SU-DHL-6 (cell line): ENCODE results near the gene PEX26.
"Not testable (repeated sequence)": the region's sequence is repeated elsewhere in the genome, so short reads cannot be mapped to it uniquely, and the experiment has no call there.

ENCODE experiments used
- H2AFZ ChIP-seq: fragments of 200-600 bp; sonication (generic); 2 replicates; pipeline ENCODE4 v1.6.1; 2014; ENCODE audit warnings: low read depth, mild to moderate bottlenecking, moderate library complexity, mixed read lengths, antibody characterized with exemption, low read length; ENCODE audit not compliant: severe bottlenecking
- H3F3A ChIP-seq: fragments of 200-600 bp; shearing (Covaris generic); 2 replicates; pipeline ENCODE4 v1.6.0; 2016; ENCODE audit warnings: antibody characterized with exemption, mild to moderate bottlenecking; ENCODE audit not compliant: insufficient read depth
- H3K27ac ChIP-seq: fragments of 200-600 bp; sonication (generic); 2 replicates; pipeline ENCODE4 v1.5.1; 2016; ENCODE audit warnings: low read depth, mild to moderate bottlenecking, low read length, moderate library complexity, mixed read lengths
- H3K27me3 ChIP-seq: fragments of 200-600 bp; sonication (generic), shearing (Covaris generic); 2 replicates; pipeline ENCODE4 v1.6.0; 2014; ENCODE audit warnings: mild to moderate bottlenecking, low read length
- H3K36me3 ChIP-seq: fragments of 200-600 bp; sonication (generic); 2 replicates; pipeline ENCODE4 v1.6.1; 2014; ENCODE audit warnings: mild to moderate bottlenecking, low read length, mixed read lengths
- H3K4me2 ChIP-seq: fragments of 300-600, 200-600 bp; shearing (Covaris generic), sonication (generic); 2 replicates; pipeline ENCODE4 v1.6.0; 2014; ENCODE audit warnings: low read length, low read depth, mild to moderate bottlenecking; ENCODE audit not compliant: poor library complexity, severe bottlenecking
- H3K4me3 ChIP-seq: fragments of 200-600 bp; sonication (generic); 2 replicates; pipeline ENCODE4 v1.5.1; 2014; ENCODE audit warnings: antibody characterized with exemption, low read length, mild to moderate bottlenecking, mixed read lengths; ENCODE audit not compliant: insufficient read depth, poor library complexity, severe bottlenecking
- H3K79me2 ChIP-seq: fragments of 200-600 bp; sonication (generic); 2 replicates; pipeline ENCODE4 v1.6.1; 2014; ENCODE audit warnings: mild to moderate bottlenecking, low read length, moderate library complexity; ENCODE audit not compliant: insufficient read depth
- H3K9ac ChIP-seq: fragments of 200-600 bp; sonication (generic); 2 replicates; pipeline ENCODE4 v1.7.0; 2014; ENCODE audit warnings: mild to moderate bottlenecking, low read length
- H3K9me2 ChIP-seq: fragments of 200-600 bp; sonication (generic); replicated peaks from 2 replicates; pipeline ENCODE4 v1.6.1; 2014; ENCODE audit warnings: low read length; ENCODE audit not compliant: insufficient read depth
- H3K9me3 ChIP-seq: fragments of 200-600 bp; sonication (generic); 2 replicates; pipeline ENCODE4 v1.6.1; 2014; ENCODE audit warnings: low read length, mixed read lengths; ENCODE audit not compliant: insufficient read depth
- H4K20me1 ChIP-seq: fragments of 200-600 bp; sonication (generic); 2 replicates; pipeline ENCODE4 v1.6.1; 2014; ENCODE audit warnings: low read depth, mild to moderate bottlenecking, antibody characterized with exemption, low read length, moderate library complexity, mixed read lengths
- EZH2phosphoT487 ChIP-seq: fragments of 200-600 bp; sonication (generic), shearing (Covaris generic); conservative IDR thresholded peaks from 2 replicates; pipeline ENCODE4 v1.6.1; 2018; ENCODE audit warnings: mild to moderate bottlenecking, antibody characterized with exemption, low read length, moderate library complexity, mixed read lengths
- TF ChIP-seq, protein P1 (sequence below): fragments of 200-600 bp; sonication (generic); IDR thresholded peaks from one replicate; pipeline ENCODE4 v1.5.1; 2017; ENCODE audit warnings: antibody characterized with exemption, mild to moderate bottlenecking, low read length, moderate library complexity; ENCODE audit not compliant: insufficient read depth, poor library complexity, severe bottlenecking

Gene PEX26

DNA sequence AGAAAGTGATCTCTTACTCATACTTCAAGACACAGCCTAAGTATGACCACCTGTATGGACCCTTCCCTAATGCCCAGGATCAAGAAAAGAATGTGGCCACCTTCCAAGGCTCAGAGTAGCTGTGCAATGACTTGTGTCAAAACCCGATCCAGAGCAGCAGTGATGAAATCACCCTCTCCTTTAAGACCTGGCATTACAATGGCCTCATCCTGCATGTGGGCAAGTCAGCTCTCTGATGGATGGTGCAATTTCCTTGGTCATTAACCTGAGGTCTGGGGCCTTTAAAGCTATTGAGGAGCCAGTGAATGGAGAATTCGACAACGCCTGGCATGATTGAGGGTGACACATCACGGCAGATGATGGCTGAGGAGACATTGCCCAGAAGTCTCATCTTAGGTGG lies 23.7 kb downstream of the PEX26 start:
- H3K27ac ChIP-seq = no peak overlapping the region
- H3K9me3 ChIP-seq = no peaks in the 10 kb centered on the region
- no peaks in the 10 kb centered on the region for H3F3A ChIP-seq
- H3K9me2 ChIP-seq = no peaks in the 10 kb centered on the region
- H3K27me3 ChIP-seq = no peaks in the 10 kb centered on the region
- no peaks in the 10 kb centered on the region for H3K36me3 ChIP-seq
- no peak overlapping the region for H3K9ac ChIP-seq
- no peak overlapping the region for H3K4me2 ChIP-seq
- TF ChIP-seq EZH2phosphoT487 = no peak
- TF ChIP-seq, protein P1, sequence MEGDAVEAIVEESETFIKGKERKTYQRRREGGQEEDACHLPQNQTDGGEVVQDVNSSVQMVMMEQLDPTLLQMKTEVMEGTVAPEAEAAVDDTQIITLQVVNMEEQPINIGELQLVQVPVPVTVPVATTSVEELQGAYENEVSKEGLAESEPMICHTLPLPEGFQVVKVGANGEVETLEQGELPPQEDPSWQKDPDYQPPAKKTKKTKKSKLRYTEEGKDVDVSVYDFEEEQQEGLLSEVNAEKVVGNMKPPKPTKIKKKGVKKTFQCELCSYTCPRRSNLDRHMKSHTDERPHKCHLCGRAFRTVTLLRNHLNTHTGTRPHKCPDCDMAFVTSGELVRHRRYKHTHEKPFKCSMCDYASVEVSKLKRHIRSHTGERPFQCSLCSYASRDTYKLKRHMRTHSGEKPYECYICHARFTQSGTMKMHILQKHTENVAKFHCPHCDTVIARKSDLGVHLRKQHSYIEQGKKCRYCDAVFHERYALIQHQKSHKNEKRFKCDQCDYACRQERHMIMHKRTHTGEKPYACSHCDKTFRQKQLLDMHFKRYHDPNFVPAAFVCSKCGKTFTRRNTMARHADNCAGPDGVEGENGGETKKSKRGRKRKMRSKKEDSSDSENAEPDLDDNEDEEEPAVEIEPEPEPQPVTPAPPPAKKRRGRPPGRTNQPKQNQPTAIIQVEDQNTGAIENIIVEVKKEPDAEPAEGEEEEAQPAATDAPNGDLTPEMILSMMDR = no peak
- no peaks in the 10 kb centered on the region for H4K20me1 ChIP-seq
- H3K79me2 ChIP-seq = no peaks in the 10 kb centered on the region
- no peak overlapping the region for H3K4me3 ChIP-seq
- H2AFZ ChIP-seq = no peak overlapping the region

DNA sequence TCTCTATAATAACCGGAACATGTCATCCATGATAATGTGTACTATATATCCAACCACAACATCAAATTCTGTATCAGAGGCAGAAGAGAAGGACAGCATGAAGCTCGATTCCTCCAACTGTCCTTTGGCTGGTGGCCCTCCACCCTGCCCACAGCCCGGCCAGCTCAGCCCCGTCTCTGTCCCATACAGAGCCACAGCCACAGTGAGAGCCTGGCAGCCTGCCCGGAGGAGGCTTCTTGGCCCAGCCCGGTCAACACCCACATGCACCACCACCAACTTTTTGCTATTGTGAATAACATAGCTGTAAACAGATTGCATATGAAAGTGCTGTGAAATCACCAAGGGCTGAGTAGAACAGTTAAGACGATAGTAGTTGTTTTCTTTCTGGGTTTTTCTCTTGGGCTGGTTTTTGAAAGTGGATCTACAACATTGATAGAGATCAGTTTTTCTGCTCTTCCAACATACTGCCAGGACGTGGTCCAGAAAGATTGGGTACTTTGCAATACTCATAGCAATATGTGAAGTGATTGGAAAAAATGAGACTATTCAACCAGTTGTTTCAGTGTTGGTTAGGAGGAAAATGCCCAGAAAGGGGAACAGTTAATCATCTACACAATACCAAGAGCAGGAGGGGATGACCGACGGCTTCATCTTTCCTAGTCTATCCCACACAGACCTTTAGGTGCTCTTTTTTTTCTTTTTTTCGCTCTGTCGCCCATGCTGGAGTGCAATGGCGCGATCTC lies 25.9 kb downstream of the PEX26 start:
- no peak for TF ChIP-seq EZH2phosphoT487
- TF ChIP-seq, protein P1 = no peak
- Histone ChIP-seq H3K79me2 (no peaks in the 10 kb centered on the region), H3K4me2 (no peak overlapping the region), H3K9me3 (no peaks in the 10 kb centered on the region), H4K20me1 (no peaks in the 10 kb centered on the region), H3K9ac (no peak overlapping the region), H3K27ac (no peak overlapping the region), H3K36me3 (no peaks in the 10 kb centered on the region), H3K4me3 (no peak overlapping the region), H3K9me2 (no peaks in the 10 kb centered on the region), H2AFZ (no peak overlapping the region), H3K27me3 (no peaks in the 10 kb centered on the region), H3F3A (no peaks in the 10 kb centered on the region)

GRCh38 chr22:18104566-18104965 lies 26.8 kb downstream of the PEX26 start:
- Histone ChIP-seq H3F3A (no peaks in the 10 kb centered on the region), H3K27ac (no peak overlapping the region), H3K9me2 (no peaks in the 10 kb centered on the region), H4K20me1 (no peaks in the 10 kb centered on the region), H3K27me3 (no peaks in the 10 kb centered on the region), H3K36me3 (no peaks in the 10 kb centered on the region), H2AFZ (no peak overlapping the region), H3K4me3 (no peak overlapping the region), H3K9ac (no peak overlapping the region), H3K79me2 (no peaks in the 10 kb centered on the region), H3K4me2 (no peak overlapping the region), H3K9me3 (no peaks in the 10 kb centered on the region)
- TF ChIP-seq, protein P1 = no peak
- TF ChIP-seq EZH2phosphoT487 = no peak

- not testable (repeated sequence) for H3K9me2 ChIP-seq, H3F3A ChIP-seq, H2AFZ ChIP-seq, H3K27ac ChIP-seq, H3K9me3 ChIP-seq, H3K4me3 ChIP-seq, H4K20me1 ChIP-seq, H3K79me2 ChIP-seq, H3K4me2 ChIP-seq, H3K27me3 ChIP-seq, H3K36me3 ChIP-seq, H3K9ac ChIP-seq
Observed at GRCh38 chr22:18105981-18106380, 28.2 kb downstream of the PEX26 start.

DNA sequence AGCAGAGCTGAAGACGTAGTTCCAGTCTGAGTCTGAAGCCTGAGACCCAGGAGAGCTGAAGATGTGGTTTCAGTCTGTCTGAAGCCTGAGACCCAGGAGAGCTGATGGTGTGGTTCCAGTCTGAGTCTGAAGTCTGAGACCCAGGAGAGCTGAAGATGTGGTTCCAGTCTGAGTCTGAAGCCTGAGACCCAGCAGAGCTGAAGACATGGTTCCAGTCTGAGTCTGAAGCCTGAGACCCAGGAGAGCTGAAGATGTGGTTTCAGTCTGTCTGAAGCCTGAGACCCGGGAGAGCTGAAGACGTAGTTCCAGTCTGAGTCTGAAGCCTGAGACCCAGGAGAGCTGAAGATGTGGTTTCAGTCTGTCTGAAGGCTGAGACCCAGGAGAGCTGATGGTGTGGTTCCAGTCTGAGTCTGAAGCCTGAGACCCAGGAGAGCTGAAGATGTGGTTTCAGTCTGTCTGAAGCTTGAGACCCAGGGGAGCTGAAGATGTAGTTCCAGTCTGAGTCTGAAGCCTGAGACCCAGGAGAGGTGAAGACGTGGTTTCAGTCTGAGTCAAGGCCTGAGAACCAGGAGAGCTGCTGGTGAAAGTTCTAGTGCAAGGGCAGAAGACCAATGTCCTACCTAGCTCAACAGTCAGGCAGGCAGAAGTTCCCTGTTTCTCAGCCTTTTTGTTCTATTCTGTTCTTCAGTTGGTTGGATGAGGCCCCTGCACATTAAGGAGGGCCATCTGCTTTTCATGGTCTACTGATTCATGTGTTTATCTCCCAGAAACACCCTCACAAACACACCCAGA lies 29.0 kb downstream of the PEX26 start:
- H3K4me2 ChIP-seq = not testable (repeated sequence)

More for the DNA sequence above, 29.0 kb downstream of the PEX26 start:
- not testable (repeated sequence) for H3K79me2 ChIP-seq, H3K4me3 ChIP-seq, H3K9me2 ChIP-seq, H3K27ac ChIP-seq, H4K20me1 ChIP-seq, H3K36me3 ChIP-seq, H3K9ac ChIP-seq, H2AFZ ChIP-seq, H3K9me3 ChIP-seq, H3F3A ChIP-seq, H3K27me3 ChIP-seq
